GM21576 (cell line): ENCODE measurements around the gene DCDC2.
A peak's percentile ranks its signal among the peaks of the same experiment; 100 is the strongest.
"Not testable (repeated sequence)": the region's sequence is repeated elsewhere in the genome, so short reads cannot be mapped to it uniquely, and the experiment has no call there.

ENCODE experiments used
- ATAC-seq: cut with Tn5 transposase; IDR thresholded peaks from one replicate; pipeline ENCODE4 v1.9.1; 2021; ENCODE audit warnings: mild to moderate bottlenecking, moderate library complexity; ENCODE audit not compliant: unreplicated experiment

Gene DCDC2

GRCh38 chr6:24381476-24382219 is 23.8 kb upstream of the DCDC2 start:
- no peak for ATAC-seq

DNA sequence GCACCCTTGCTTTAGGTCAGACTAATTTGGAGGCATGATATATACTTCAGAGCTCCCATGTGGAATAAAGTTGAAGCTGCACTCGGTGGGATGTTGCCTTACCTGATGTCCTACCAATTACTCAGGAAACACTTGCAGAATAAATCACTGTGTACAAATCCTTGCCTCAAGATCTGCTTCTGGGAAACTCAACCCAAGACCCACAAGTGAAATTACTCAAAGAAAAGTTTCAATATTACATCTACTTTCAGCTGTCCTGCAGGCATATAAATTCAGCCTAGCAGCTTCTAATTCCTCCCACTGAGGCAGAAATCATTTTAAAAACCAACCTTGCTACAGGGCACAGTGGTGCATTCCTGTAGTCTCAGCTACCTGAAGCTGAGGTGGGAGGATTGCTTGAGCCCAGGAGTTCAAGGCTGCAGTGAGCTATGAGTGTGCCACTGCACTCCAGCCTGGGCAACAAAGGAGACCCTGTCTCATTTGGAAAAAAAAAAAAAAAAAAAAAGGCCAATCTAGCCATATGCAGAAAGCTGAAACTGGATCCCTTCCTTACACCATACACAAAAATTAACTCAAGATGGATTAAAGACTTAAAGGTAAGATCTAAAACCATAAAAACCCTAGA is 20.7 kb upstream of the DCDC2 start:
- no peak for ATAC-seq

DNA sequence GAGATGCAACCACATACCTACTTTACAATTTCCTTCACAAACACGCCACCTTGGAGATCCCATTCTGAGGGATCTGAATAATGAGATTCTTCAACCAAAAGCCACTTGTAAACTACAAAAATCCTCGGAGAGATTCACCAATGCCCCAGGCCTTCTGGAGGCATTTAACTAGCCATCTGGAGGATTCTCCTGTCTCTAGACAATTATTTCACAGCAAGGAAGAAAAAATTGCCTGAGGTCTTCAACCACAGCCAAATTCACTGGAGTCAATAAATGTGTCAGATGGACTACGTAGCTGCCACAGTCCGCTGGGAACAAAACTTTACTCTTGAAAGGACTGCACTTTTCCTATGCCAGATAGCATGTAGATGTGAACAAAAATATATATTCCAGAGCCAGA is 19.0 kb upstream of the DCDC2 start:
- no peak for ATAC-seq

DNA sequence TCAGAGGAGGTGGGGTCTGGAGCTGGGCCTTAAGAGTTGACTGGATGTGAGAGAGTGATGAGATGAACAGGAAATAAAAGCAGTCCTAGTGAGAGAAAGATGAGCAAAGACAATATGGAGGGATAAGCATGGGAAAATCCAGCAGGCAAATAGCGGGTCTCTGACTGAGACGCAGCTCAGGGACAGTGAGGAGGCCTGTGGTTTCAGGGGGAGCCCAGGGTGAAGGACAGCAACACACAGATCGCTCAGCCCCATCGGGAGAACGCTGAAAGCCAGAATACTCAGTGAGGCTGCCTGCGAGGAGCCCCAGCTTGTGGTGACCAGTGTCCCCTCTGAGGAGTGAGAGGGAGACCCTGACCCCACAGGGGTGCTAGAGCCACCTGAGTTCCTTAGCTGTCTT is 16.8 kb upstream of the DCDC2 start:
- ATAC-seq, result no peak

DNA sequence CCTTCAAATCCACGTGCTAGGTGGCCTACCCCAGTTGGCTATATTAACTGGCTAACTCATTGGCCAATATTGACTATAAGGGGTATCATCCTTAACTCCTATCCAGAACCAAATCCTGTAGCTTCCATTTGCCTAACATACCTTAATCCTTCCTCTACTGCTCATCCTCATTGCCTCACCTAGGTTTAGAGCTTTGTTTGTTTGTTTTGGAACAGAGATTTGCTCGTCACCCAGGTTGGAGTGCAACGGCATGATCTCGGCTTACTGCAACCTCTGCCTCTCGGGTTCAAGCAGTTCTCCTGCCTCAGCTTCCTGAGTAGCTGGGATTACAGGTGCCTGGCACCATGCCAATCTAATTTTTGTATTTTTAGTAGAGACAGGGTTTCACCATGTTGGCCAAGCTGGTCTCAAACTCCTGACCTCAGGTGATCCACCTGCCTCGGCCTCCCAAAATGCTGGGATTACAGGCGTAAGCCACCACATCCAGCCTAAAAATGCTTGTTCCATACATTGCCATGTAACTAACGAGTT is 7.3 kb upstream of the DCDC2 start:
- not testable (repeated sequence) for ATAC-seq

DNA sequence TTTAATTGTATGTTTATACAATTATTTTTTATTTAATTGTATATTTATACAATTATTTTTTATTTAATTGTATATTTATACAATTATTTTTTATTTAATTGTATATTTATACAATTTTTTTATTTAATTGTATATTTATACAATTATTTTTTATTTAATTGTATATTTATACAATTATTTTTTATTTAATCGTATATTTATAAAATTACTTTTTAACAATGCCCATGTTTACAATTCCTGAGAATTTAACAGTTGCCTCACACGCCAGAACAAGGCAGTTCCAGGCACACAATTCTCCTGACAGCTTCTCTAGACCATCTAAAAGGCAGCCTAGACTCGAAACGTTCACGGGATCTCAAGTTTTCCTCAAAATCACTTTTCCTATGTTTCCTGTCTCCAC is 4.5 kb upstream of the DCDC2 start:
- ATAC-seq, result not testable (repeated sequence)

DNA sequence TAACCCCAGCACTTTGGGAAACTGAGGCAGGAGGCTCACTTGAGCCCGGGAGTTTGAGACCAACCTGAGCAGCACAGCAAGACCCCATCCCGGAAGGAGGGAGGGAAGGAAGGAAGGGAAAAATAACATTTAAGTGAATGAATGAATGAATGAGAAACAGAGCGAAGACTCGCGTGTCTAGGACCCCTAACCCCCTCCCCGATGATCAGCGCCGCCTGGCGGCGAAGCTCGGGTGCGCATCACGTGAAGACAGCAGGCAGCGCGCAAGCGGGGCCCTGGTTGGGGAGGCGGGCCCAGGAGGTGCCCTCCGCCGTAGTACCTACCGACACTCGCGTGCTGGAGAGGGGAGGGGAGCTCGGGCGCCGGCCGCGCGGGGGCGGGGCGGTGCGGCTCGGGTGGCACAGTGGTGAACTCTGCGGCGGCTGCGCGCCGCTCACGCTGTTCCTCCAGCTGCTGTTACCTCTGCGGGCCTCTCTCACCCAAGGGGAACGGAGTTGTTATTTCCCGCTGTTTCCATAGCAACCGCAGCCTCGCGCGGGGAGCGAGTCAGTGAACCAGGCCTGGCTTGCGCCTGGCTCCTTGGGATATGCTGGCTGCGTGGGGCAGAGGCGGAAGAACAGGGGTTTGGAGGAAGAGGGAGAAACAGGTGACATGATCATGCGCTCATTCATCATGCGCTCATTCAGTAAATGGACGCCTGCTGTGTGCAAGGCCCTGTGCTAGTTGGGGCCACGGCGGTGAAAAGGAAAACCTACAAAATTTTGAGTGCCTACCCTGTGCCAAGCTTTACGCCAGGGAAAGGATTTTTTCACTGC is 2.0 kb upstream of the DCDC2 start:
- peak; percentile 88 for ATAC-seq

DNA sequence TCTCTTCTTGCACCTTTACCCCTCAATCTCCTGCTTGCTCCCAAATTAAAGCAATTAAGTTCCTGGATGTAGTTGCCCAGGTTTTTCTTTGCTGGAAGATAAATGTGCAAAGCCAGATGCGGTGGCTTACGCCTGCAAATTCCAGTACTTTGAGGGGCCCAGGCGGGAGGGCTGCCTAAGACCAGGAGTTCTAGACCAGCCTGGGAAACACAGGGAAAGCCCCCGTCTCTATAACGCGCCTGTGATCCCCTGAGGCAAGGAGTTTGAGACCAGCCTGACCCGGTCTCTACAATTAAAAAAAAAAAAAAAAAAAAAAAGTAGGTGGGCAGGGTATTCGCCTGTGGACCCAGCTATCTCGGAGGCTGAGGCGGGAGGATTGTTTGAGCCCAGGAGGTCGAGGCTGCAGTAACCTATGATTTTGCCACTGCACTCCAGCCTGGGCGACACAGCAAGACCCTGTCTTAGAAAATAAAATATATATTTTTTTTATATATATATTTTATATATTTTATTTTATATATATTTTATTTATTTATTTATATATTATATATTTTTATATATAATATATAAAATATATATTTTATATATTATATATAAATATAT is 461 bp upstream of the DCDC2 start:
- no peak for ATAC-seq

- ATAC-seq, result no peak
Observed at GRCh38 chr6:24356310-24356973, 1.4 kb downstream of the DCDC2 start.

DNA sequence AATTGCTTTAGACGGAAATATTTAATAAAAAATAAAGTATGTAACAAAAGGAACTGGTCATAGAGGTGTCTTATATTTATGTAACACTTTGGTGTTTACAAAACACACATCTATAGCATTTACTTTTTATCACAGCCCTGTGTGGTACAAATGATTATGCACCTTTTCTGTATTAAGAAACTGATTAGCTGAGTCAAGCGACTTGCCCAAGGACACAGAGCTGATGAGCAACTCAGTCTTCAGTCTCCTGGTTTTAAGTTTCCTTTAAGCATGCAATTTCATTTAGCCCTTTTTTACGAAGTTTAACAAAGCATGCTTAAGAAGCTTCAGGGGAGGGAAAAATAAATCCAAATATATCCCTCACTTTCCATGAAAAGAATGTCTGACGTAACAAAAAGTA is 2.5 kb downstream of the DCDC2 start:
- ATAC-seq, result no peak

- ATAC-seq, result no peak
Observed at GRCh38 chr6:24353861-24354260, 4.0 kb downstream of the DCDC2 start.

DNA sequence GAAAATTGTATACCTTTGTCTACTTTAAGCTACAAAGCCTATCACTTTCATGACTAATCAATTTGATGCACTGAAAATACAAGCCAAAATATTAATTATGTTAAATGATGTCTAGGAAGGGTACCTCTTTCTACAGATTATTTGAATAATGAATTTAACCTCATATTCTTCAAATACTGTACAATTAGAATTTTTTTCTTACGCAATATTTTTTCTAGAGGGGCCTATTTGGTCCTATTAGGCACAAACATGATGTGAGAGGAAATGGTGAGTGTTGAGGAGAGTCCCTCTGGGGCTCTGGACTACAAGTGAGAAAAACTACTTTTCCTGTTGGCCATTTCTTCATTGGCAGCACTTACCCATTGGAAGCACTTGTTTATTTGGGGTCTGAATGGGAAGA is 5.4 kb downstream of the DCDC2 start:
- no peak for ATAC-seq

GRCh38 chr6:24344976-24345375 is 12.9 kb downstream of the DCDC2 start:
- no peak for ATAC-seq

DNA sequence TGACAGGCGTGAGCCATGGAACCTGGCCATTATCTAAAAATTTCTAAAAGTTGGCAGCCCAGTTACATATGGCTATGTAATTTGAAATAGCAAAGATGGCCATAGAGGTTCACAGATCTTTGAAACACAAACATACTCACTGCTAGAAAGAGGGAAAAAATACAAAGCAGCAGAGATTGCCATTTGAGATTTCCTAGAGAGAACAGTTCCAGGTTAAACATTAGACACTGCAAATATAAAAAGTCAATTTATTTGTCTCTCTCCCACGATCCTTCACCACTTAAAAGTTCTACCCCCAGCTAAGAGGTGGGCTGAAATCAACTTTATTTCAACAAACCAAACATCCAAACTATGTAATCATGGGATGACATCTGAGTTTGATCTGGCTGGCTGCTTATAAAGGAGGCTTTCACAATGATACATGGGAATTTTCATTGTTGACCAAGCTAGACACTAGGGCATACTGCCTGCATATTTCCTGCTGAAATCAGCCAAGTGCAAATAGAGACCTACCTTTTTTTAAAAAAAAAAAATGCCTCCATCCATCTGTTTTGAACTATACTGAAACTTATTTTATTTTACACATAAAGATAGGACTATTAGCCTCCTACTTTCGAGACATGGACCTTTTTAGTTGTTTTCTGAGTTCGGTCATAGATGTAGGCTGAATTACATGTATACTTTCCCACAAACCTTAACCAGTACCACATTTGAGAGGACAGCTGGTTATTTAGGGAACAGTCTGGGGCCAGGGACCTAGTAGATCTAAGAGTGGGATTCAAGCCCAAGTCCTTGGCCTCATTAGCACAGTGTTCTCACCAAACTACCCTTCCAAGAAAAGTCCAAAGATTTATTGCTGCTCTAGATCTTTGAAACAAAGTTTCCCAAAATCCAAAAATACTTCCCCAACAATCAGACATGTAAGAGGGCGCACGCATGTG is 16.6 kb downstream of the DCDC2 start:
- ATAC-seq, result no peak

DNA sequence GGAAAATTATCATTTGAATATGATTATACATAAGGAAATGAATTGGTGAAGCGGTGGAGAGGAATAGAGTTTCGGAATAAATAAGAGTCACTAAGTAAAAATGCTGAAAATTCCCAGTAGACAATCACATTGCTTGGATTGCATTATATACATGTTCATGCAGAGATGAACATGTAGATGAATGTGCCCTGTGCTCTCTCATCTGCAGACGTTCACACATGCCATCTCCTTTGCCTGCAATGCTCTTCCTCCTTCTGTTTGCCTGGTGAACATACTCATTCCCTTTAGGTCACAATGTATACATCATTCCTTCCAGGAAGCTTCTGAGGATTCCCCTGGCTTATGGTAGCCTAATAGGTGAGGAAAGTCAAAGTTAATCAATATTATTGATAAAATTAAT is 17.9 kb downstream of the DCDC2 start:
- ATAC-seq, result no peak

DNA sequence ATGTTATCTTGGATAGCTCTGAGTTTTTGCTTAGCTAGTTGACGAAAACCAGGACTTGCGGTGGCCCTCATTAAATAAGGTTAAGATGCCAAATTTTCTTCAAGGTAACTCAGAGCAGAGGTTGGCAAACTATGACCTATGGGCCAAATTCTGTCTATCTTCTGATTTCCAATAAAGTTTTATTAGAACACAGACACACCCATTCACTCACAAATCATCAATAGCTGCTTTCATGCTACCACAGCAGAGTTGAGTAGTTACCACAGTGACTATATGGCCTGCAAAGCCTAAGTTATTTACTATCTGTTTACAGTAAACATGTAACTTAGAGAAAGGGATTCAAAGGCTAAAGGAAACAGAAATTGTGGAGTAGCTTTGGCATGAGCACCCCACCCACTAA is 23.6 kb downstream of the DCDC2 start:
- no peak for ATAC-seq

DNA sequence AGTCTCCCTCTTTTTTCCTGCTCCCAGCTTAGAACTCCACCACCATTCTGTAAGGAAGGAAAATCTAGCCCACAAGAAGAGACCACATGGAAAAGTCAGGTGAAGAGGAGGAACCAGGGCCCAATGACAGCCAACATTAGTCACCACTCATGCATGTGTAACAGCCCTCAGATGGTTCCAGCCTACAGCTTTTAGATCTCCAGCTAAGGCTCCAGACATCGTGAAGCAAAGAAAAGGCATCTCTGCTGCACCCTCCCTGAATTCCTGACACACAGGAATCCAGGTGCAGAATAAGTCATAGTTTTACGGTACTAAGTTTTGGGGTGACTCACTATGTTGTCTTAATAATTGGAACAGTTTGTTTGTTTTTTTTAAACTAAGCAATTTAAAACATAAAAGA is 25.5 kb downstream of the DCDC2 start:
- no peak for ATAC-seq

DNA sequence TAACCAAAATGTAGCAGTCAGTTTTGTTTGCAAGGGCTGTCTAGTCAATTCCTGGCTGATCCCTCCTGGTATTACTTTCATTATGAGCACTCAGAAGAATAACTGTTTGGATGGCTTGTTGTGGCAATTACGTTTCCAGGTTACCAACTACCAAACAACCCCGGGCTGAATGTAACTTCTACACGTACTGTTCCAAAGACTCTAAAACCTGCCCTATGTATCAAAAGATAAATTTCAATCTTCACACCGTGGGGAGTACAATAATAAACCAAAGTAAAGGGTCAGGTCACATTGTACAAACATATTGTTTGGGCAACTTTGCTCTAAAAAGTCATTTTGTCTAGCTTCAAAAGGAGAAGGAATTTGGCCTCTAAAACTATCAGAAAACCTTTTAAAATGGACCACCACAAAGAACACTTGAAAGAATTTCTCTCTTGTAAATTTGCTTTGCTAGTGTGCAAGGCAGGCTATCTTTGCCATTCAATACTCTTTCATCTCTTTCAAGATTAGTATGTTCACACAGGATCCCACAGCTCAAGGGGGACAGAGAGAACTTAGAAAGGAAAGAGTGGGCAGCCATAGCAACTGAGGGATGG is 27.6 kb downstream of the DCDC2 start:
- ATAC-seq, result no peak

GRCh38 chr6:24329451-24329850 is 28.4 kb downstream of the DCDC2 start:
- ATAC-seq, result no peak
